GM19240 (cell line): Measurements from ENCODE around the gene RNGTT.
"Not testable (repeated sequence)": the region's sequence is repeated elsewhere in the genome, so short reads cannot be mapped to it uniquely, and the experiment has no call there.

Experiments used
- DNase-seq: peaks from one replicate; pipeline ENCODE4 v3.0.0; 2011; ENCODE audit warnings: low spot score; ENCODE audit not compliant: insufficient read length

Gene RNGTT

GRCh38 chr6:88734544-88734943, 228.9 kb downstream of the RNGTT start:
- no peak for DNase-seq

GRCh38 chr6:88730611-88731011, 232.8 kb downstream of the RNGTT start:
- DNase-seq: no peak

GRCh38 chr6:88728756-88729155, 234.7 kb downstream of the RNGTT start:
- DNase-seq: no peak

GRCh38 chr6:88726409-88726808, 237.0 kb downstream of the RNGTT start:
- not testable (repeated sequence) for DNase-seq

DNA sequence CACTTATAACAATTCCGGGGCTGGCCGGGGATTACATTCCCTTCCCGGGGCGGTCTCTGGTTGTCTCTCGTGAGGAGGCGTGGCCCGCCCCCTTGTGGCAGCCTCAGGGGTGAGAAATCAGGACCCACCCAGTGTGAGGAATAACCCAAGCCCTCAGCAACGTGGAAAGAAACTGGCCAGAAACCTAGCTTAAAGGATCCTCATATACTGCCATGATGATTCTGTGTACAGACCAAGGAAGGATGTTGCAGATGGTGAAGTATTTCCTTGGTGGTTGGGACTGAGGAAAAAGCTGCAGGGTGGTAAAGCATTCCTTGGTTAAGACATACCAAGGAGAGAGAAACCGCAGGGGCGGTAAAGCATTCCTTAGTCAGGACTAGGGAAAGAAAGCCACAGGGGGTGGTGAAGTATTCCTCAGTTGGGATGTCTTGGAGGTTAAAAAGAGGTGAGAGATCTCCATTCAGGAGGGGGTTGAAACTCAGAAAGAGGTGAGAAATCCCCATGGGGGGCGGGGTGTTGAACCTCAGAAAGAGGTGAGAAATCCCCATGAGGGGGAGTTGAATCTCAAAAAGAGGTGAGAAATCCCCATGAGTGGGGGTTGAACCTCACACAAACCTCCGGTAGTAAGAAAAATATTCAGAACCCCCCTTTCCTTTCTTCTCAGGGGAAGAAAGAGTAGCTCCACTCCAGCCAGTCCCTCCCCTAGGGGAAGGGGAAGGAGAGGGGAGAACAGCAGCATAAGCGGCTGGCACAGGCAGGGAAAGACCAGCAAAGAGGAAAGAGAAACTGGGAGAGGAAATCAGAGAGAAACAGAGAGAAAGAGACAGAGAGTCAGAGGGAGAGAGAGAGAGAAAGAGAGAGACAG, 238.1 kb downstream of the RNGTT start:
- no peak for DNase-seq

DNA sequence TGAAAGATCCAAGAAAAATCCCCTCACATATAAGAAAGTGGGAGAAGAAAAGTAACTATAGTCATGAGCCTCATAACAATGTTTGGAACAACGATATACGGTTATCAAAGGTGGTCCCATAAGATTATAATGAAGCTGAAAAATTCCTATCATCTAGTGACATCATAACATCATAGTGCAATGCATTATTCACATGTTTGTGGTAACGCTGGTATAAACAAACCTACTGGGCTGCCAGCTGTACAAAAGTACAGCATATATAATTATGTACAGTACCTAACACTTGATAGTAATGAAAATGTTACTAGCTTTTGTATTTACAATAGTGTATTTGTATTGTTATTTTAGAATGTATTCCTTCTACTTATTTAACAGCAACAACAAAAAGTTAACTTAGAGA, 240.7 kb downstream of the RNGTT start:
- DNase-seq: no peak

GRCh38 chr6:88716399-88716798, 247.0 kb downstream of the RNGTT start:
- DNase-seq: not testable (repeated sequence)

GRCh38 chr6:88712243-88712936, 251.0 kb downstream of the RNGTT start:
- DNase-seq: no peak

DNA sequence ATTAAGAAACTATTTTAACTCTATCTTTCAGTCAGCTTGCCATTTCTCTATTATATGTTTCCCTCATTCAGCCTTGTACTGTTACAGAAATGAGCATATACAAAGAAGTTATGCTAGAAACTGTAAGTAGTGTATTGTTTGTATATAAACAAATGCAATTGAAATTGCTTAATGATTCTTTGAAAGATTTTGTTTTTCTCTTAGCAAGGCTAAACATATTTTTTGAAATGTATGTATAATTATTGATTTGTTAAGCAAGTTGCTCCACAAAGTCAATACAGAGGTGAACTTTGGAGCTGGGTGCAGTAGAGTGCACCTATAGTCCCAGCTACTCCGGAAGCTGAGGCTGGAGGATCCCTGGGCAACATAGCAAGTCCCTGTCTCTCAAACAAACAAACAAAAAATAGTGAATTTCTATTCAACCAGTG, 253.6 kb downstream of the RNGTT start:
- no peak for DNase-seq

DNA sequence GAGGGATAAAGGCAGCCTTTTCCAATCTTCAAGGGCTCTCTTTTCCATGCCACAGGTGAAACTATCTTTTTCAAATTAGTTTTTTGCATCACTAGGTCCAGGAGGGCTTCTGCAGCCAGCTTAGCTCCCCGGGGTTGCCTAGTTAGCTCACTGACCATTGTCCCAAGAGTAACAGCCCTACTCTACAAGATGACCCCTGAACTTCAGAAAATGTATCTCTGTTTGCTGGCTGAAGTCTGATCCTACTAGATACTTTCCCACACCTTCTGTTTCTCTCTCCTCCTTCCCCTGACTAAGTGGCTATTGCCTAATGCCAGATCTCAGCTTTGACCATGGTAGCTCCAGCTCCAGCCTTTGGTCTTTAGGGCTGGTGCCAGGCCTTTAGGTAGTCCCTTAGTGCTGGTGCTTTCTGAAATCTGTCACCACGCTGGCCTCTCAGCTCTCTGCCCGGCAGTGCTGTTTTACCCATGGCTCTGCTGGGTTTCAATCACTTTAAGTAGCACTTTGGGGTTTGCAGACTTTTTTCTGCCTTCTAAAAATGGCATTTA, 255.1 kb downstream of the RNGTT start:
- no peak for DNase-seq

GRCh38 chr6:88705601-88706000, 257.8 kb downstream of the RNGTT start:
- no peak for DNase-seq

GRCh38 chr6:88704980-88705379, 258.4 kb downstream of the RNGTT start:
- DNase-seq: no peak

DNA sequence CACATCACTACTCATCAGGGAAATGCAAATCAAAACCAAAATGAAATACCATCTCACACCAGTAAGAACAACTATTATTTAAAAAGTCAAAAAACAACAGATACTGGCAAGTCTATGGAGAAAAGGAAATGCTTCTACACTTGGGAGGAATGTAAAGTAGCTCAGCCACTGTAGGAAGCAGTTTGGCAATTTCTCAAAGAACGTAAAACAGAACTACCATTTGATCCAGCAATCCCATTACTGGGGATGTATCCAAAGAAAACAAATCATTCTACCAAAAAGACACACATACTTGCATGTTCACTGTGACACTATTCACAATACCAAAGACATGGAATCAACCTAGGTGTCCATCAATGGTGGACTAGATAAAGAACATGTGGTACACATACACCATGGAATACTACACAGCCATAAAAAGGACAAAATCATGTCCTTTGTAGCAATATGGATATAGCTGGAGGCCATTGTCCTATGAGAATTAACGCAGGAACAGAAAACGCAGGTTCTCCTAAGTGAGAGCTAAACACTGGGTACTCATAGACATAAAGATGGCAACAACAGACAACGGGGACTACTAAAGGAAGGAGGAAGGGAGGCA, 260.4 kb downstream of the RNGTT start:
- no peak for DNase-seq

- no peak for DNase-seq
These were observed 264.8 kb downstream of the RNGTT start for GRCh38 chr6:88698661-88699060.

DNA sequence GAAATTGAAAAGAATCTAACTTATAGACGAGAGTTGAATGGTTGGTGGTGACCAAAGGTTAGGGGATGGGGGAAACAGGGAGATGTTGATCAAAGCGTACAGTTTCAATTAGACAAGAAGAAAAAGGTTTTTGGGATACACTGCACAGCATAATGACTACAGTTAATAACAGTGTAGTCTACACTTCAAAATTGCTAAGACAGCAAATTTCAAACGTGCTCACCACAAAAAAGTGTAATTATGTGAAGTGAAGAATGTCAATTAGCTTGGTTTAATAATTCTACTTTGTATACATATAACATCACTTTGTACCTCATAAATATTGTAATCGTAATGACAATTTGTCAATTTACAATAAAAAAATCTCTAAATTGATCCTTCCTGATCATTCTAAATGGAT, 267.5 kb downstream of the RNGTT start:
- DNase-seq: no peak

DNA sequence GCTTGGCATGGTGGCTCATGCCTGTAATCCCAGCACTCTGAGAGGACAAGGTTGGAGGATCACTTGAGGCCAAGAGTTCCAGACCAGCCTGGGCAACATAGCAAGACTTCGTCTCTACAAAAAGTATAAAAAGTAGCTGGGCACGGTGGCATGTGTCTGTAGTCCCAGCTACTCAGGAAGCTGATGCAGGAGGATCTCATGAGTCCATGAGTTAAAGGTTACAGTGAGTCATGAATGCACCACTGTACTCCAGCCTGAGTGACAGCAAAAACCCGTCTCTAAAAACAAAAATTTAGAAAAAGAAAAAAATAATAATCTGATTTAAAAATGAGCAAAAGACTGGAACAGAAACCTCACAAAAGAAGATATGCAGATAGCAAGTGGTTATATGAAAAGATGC, 279.7 kb downstream of the RNGTT start:
- no peak for DNase-seq

DNA sequence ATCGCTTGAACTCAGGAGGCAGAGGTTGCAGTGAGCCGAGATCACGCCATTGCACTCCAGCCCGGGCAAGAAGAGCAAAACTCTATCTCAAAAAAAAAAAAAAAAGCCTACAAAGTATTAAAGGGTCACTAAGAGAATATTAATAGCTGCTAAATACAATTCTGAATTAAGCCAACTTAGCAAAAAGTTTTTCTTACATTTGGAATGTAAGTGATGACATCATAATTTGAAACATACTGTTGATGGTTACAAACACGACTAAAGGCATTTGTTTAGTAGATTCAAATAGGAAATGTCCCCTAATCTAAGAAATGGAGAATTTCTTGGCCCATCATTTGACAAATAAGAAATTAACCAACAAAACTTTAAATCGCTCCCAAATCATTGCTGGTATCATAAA, 282.8 kb downstream of the RNGTT start:
- no peak for DNase-seq

DNA sequence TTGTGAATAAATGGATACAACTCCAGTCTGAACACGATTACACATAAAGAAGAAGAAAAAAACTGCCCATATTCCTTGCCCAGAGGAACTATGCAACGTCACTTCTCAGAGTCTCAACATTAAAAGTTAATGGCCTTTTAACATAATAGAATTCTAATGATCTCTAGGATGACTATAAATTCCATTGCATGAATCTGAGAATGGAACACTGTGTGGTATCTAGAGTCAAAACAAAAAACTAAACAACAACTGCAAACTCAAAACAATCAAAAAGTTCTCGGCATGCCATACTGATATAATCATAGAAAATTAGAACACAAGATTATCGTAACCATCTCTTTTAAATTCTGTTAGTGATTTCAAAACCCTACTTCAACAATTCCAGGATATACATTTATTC, 283.6 kb downstream of the RNGTT start:
- no peak for DNase-seq

- DNase-seq: no peak
These were observed 286.1 kb downstream of the RNGTT start for GRCh38 chr6:88677356-88677755.

GRCh38 chr6:88671624-88672023, 291.8 kb downstream of the RNGTT start:
- DNase-seq: no peak

DNA sequence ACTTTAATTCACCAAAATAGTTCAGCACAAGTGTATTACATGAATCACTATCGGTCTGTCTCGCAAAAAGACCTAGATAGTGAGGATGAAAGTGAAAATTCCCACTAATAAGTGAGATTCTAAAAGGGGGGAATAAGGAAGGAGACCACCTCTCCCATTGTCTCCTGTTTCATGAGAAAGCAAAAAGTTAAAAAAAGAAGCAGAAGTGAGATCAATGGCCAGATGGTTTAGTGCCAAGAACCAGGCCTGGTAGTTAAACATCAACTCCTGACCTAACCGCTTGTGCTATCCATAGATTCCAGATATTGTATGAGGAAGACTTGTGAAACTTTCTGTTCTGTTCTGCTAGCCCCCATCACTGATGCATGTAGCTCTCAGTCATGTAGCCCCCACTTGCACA, 293.0 kb downstream of the RNGTT start:
- DNase-seq: no peak

DNA sequence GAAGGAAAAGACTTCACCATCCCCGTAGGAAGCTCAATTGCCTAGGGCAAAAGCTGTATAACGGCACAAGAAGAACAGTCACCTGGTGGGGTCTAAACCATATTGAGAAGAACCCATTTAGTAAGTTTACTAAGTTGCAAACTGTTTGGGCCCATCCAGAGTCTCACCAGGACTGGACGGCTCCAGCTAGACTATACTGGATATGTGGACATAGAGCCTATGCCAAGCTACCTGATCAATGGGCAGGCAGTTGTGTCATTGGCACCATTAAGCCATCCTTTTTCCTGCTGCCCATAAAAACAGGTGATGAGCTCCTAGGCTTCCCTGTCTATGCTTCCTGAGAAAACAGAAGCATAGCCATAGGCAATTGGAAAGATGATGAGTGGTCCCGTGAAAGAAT, 293.9 kb downstream of the RNGTT start:
- no peak for DNase-seq
